Ammon's horn (tissue), 1 donor: ENCODE results near the gene BTBD10.

Experiments used
- DNase-seq: peaks from one replicate; pipeline ENCODE4 v3.0.0-alpha.2; 2016; ENCODE audit warnings: low spot score

Gene BTBD10

DNA sequence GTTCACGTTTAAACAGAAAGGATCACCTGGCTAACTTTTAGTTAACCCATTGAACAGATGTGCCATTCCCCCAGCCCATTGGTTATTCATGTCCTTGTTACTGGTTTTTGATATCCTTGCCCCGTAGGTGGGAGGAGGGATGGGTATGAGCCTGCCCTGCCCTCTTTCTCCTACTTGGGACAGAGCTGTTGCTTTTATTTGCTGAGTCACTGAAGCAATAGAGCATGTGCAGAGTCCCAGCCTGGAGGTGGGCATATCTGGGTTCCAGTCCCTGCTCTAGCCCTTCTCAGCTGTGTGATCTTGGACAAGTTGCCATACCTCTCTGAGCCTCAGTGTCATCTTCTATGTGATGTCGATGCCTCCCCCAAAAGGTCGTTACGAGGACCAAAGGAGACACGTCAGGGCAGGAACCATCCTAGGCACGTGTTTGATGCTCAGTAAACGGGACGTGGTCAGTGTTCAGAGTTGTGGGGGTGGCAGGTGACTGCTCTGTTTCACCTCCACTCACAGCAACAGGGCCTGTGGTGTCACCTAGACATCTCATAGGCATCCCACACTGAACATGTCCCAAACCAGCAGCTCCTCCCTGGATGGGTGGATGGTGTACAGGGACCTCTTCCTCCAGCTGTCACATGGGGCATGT, 124.5 kb downstream of the BTBD10 start:
- DNase-seq = no peak

DNA sequence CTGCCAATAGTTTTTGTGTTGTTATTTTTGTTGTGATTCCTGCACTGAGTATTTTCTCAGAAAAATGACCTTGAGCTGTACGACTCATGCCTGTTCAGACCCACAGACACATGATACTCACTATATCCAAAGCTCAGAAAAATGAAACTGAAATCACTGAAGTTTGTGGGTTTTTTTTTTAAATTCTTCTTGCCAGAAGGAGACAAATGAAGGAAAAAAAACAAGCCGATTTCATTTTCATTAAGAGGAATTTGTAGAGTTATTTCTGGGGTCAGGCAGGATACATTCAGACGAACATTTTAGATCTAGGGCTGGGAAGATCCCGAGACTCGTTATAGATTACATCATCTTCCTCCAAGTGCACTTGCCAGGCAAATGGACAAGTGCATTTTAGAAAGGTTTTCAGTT, 125.0 kb downstream of the BTBD10 start:
- DNase-seq = no peak
